Left lung (tissue), 10 donors: ENCODE results near the gene SNCAIP. TPM values are rescaled to one million over a fixed set of nuclear protein-coding genes. Genes with fewer than 3 reads are reported as not detected.

Experiments
- ATAC-seq: fragments of 200-7000 bp; cut with Tn5 transposase; one replicate; pipeline ENCODE4 v1.9.1; 2020; ENCODE audit warnings: moderate library complexity
- DNase-seq, 4 donors: peaks; one replicate each; pipeline ENCODE4 v3.0.0-alpha.2; 2013 to 2020
- H3K27ac ChIP-seq, 2 donors: fragments of 200-600 bp; sonication (generic) in 1 of 2; one replicate each; pipeline versions ENCODE4 v1.5.0 to v1.8.0; 2020 to 2021
- H3K27me3 ChIP-seq, 2 donors: fragments of 200-600 bp; sonication (generic) in 1 of 2; one replicate each; pipeline versions ENCODE4 v1.5.0 to v1.8.0; 2020 to 2021
- H3K36me3 ChIP-seq, 2 donors: fragments of 200-600 bp; sonication (generic) in 1 of 2; one replicate each; pipeline versions ENCODE4 v1.5.0 to v1.8.0; 2020 to 2021
- H3K4me1 ChIP-seq, 2 donors: fragments of 200-600 bp; one replicate each; pipeline ENCODE4 v1.8.0; 2021
- H3K4me3 ChIP-seq, 2 donors: fragments of 200-600 bp; sonication (generic) in 1 of 2; one replicate each; pipeline versions ENCODE4 v1.5.0 to v1.8.0; 2020 to 2021; ENCODE audit warnings: mild to moderate bottlenecking in 1 of 2
- H3K9me3 ChIP-seq, 2 donors: fragments of 200-600 bp; sonication (generic) in 1 of 2; one replicate each; pipeline versions ENCODE4 v1.5.0 to v1.8.0; 2020 to 2021
- intact Hi-C, 2 donors: fragments of 100-400 bp; cut with DNase I; formaldehyde crosslinking; loops; one replicate each; pipeline versions ENCODE4 v1.11.2 to v1.14.2; 2022
- polyA plus RNA-seq, 6 donors: library from polyadenylated mRNA; unstranded; fragments of 120-200 nt; gene quantifications; one replicate each; pipeline ENCODE4 v1.2.1, GENCODE V29; 2013; ENCODE audit not compliant: insufficient read length in 6 of 6
- total RNA-seq, 2 donors: library from RNA; stranded (reverse); fragmentation: NEBNext Ultra II Directional; extraction: Animal tissue kit (Norgen Biotek cat#: 25700); gene quantifications; one replicate each; pipeline ENCODE4 v1.2.1, GENCODE V29; 2021
- TF ChIP-seq, protein P1 (sequence below), 2 donors: fragments of 200-600 bp; sonication (generic) in 1 of 2; IDR thresholded peaks; one replicate each; pipeline versions ENCODE4 v1.5.0 to v1.8.0; 2021; ENCODE audit warnings: antibody characterized with exemption in 2 of 2
- donor health status: DM: no; HTN: yes; CAD: no.
- donor health status: DM: no; HTN: no; CAD: no.

The SNCAIP gene
- total and polyA plus RNA-seq, 8 donors, result 2.1 to 23.4 (median 17.3) TPM

DNA sequence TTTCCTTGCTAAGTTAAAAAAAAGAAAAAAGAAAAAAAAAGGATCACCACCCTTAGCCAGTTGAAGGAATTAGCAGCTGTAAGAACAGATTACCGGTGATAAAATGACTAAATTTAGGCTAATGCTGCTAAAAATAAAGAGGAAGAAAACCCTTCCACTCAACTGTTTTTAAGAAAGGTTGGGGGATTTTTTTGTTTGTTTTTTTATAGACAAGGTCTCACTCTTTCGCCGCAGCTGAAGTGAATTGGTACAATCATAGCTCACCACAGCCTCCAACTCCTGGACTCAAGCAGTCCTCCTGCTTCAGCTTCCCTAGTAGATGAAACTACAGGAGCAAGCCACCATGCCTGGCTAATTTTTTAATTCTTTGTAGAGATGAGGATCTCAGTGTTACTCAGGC lies 101.7 kb downstream of the SNCAIP start:
- DNase-seq, result no peak
- Histone ChIP-seq H3K4me1 (no peaks in the 10 kb centered on the region), H3K27me3 (no peaks in the 10 kb centered on the region), H3K9me3 (no peaks in the 10 kb centered on the region), H3K27ac (no peak overlapping the region), H3K36me3 (no peaks in the 10 kb centered on the region), H3K4me3 (no peak overlapping the region)
- no peak for ATAC-seq
- intact Hi-C loops, result loop anchor here in 1 of 2 donors (5.0 kb wide), 1 partner anchor 216 kb away; no protein-coding TSS in a partner anchor
- TF ChIP-seq, protein P1, sequence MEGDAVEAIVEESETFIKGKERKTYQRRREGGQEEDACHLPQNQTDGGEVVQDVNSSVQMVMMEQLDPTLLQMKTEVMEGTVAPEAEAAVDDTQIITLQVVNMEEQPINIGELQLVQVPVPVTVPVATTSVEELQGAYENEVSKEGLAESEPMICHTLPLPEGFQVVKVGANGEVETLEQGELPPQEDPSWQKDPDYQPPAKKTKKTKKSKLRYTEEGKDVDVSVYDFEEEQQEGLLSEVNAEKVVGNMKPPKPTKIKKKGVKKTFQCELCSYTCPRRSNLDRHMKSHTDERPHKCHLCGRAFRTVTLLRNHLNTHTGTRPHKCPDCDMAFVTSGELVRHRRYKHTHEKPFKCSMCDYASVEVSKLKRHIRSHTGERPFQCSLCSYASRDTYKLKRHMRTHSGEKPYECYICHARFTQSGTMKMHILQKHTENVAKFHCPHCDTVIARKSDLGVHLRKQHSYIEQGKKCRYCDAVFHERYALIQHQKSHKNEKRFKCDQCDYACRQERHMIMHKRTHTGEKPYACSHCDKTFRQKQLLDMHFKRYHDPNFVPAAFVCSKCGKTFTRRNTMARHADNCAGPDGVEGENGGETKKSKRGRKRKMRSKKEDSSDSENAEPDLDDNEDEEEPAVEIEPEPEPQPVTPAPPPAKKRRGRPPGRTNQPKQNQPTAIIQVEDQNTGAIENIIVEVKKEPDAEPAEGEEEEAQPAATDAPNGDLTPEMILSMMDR (IDR thresholded peaks at IDR 0.05), result no peak

DNA sequence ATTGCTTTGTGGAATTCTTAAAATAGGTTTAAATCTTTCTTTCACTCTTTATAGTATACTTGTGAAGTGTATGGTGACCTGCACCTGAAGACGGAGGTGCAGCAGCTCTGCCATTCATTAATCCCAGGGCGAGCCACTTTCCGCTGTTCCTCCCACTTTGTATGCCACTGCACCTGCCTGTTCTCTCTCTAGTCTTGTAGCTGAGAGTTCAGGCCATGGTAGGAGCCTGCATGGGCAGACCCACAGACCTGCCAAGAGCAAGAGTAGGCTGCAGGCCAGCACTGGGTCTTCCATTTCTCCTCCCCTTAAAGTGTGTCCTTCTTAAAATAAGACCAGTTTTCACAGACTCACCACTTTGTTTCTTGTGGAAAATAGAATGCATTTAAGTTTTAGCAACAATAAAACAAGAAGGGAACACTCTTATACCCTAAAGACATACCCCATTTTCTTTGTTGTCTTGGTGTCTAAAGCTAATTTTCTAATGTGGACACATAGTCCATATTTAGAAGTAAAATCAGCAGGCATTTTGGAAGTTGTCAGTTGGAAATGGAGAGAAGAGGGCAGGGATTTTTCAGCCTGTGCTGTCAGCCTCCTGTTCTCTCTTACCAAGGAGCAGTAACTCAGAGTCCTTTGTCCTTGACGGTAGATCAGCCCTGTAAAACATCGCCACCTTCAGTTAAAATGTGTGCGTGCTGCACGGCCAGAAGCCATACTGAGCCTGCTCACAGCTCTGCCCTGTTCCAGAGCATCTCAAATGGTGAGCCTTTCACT lies 103.2 kb downstream of the SNCAIP start:
- no peak overlapping the region for H3K27ac ChIP-seq
- peak in 3 of 4 donors; percentile 43 to 83 (median 61) for DNase-seq
- no peaks in the 10 kb centered on the region for H3K4me1 ChIP-seq
- H3K9me3 ChIP-seq, result no peaks in the 10 kb centered on the region
- TF ChIP-seq, protein P1 (IDR thresholded peaks at IDR 0.05), result peak; percentile 45 to 47
- intact Hi-C loops, result no loop called here
- H3K36me3 ChIP-seq, result no peaks in the 10 kb centered on the region
- ATAC-seq, result peak; percentile 98
- no peaks in the 10 kb centered on the region for H3K27me3 ChIP-seq
- H3K4me3 ChIP-seq, result no peak overlapping the region

DNA sequence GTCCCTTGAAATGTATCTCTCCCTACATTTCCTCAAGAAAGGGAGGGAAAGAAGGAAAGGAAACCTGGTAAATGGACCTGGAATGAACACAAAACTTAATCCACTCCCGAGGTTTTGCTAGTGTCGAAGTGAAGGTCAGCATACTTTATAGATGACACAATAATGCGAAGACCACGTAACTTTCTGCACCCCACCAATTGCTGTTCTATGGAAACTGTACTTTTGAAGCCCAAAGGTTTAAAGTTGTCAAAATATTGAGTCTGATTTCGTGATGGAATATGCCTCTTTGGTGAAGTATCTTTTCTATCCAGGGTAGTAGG lies 103.7 kb downstream of the SNCAIP start:
- no peaks in the 10 kb centered on the region for H3K27me3 ChIP-seq
- TF ChIP-seq, protein P1 (IDR thresholded peaks at IDR 0.05), result no peak
- no peaks in the 10 kb centered on the region for H3K4me1 ChIP-seq
- no peak overlapping the region for H3K4me3 ChIP-seq
- no peak overlapping the region for H3K27ac ChIP-seq
- no peaks in the 10 kb centered on the region for H3K9me3 ChIP-seq
- H3K36me3 ChIP-seq, result no peaks in the 10 kb centered on the region
- ATAC-seq (no peak), DNase-seq (no peak)
- intact Hi-C loops, result no loop called here

DNA sequence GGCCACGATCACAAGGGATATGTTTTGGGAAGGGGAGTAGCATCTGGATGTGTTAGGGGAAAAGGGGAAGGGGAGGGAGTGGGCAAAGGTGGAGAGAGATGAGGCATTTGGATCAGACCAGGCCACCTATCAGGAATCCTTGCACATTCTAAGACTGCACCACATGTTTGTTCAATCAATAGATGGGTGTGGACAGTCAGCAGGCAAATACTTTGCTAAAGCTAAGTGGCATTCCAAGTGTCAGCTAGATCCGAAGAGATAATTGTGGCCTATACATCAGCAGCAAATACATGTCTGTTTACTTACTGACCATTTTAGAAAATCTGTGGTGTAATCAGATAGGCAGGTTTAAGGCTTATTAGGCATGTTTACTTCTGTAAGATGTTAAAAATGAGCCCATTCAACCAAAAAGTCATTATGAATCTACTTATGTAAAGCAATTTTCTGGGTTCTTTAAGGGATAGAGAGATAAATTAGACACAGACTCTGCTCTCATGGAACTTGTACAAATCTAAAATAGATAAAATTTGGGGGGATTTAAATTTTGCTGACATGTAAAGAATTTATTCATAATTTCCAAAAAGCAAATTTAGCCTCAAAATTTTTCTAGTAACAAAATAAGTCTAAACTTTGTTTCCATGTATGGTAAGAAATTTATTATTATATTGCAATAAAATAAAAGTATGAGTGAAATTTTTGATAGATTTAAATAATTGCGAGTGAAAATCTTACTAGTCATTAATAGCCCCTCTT lies 107.3 kb downstream of the SNCAIP start:
- TF ChIP-seq, protein P1 (IDR thresholded peaks at IDR 0.05), result no peak
- no peaks in the 10 kb centered on the region for H3K4me1 ChIP-seq
- no peak overlapping the region for H3K27ac ChIP-seq
- H3K36me3 ChIP-seq, result no peaks in the 10 kb centered on the region
- no peaks in the 10 kb centered on the region for H3K27me3 ChIP-seq
- no peak overlapping the region for H3K4me3 ChIP-seq
- no peaks in the 10 kb centered on the region for H3K9me3 ChIP-seq
- intact Hi-C loops, result no loop called here
- ATAC-seq (no peak), DNase-seq (no peak)

DNA sequence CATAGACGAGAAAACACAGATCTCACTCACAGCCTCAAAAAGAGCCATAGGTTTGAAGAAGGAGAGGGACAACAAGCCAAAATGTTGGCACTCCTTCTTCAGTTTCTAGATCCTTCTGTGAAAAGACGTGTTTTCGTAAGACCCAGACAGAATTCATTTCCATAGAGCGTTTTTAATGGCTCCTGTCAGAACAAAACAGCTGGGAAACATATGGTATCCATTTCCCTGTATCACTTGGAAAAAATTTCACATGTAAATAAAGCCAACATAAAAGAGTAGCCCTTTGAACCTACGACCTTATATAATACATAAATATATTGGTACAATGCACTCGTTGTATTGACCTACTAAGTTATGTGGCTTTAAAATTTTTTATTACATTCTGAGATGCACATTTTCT lies 108.1 kb downstream of the SNCAIP start:
- peak in 2 of 4 donors; percentile 51 to 53 for DNase-seq
- ATAC-seq, result no peak

More for the DNA sequence above, 108.1 kb downstream of the SNCAIP start:
- H3K27ac ChIP-seq, result no peak overlapping the region
- no peaks in the 10 kb centered on the region for H3K9me3 ChIP-seq
- H3K27me3 ChIP-seq, result no peaks in the 10 kb centered on the region
- no peaks in the 10 kb centered on the region for H3K36me3 ChIP-seq
- H3K4me3 ChIP-seq, result no peak overlapping the region
- H3K4me1 ChIP-seq, result no peaks in the 10 kb centered on the region
- intact Hi-C loops, result no loop called here
- TF ChIP-seq, protein P1 (IDR thresholded peaks at IDR 0.05), result no peak
